ENCODE data around the gene DNAJC16. TPM values are rescaled to one million over a fixed set of nuclear protein-coding genes. Genes with fewer than 3 reads are reported as not detected.
A peak's percentile ranks its signal among the peaks of the same experiment; 100 is the strongest.

The DNAJC16 gene
- total and polyA plus RNA-seq, 9 of the 15 experiments (the other 6 are each of a cell fraction or from before 2014, with no cell fraction given) = 6.9 to 16.8 (median 12.8) TPM

GRCh38 chr1:15526490-15527339, at the start of gene DNAJC16 (continued):
- TF ChIP-seq SRF (CRISPR knock-in tag; IDR thresholded peaks at IDR 0.05) (peak in 1 of 2 experiments; percentile 74; a peak in 1 of 4 replicates), E2F1 (CRISPR knock-in tag; IDR thresholded peaks at IDR 0.05) (peak; percentile 62), MLLT1 (IDR thresholded peaks at IDR 0.05) (peak in 1 of 2 experiments; percentile 88; a peak in 2 of 4 replicates), ETV5 (CRISPR knock-in tag; IDR thresholded peaks at IDR 0.05; ENCODE audit: low read depth) (peak; percentile 59; the same call in 1 of the 2 replicates), ARID3A (IDR thresholded peaks at IDR 0.05; ENCODE audit: borderline replicate concordance, low read depth, low read length) (no peak), FOXK1 (CRISPR knock-in tag; IDR thresholded peaks at IDR 0.05; ENCODE audit: borderline replicate concordance) (0 out of 2 replicates have a peak, but pooled peaks have one; percentile 50), PRDM10 (IDR thresholded peaks at IDR 0.05; ENCODE audit: partially characterized antibody) (peak; percentile 62), E2F4 (CRISPR knock-in tag; IDR thresholded peaks at IDR 0.05; ENCODE audit: low read depth) (no peak; the same call in 1 of the 2 replicates), ZNF609 (CRISPR knock-in tag; IDR thresholded peaks at IDR 0.05; ENCODE audit: borderline replicate concordance) (peak; percentile 90; the same call in 1 of the 2 replicates)

Measured in K562 (cell line).